RWPE1 (cell line): ENCODE results near the gene PSMD9.

Experiments used
- CTCF ChIA-PET: fragments of 350-600 bp; sonication (Branson Sonifier 250); formaldehyde crosslinking; extraction: SDS; loops from one replicate; lab custom pipeline; 2021; lab: Yijun Ruan, JAX
- POLR2A ChIA-PET: fragments of 400-600 bp; formaldehyde crosslinking; extraction: SDS; loops from one replicate; lab custom pipeline; 2020; ENCODE audit warnings: antibody characterized with exemption; ENCODE audit not compliant: low non-redundant PET; lab: Yijun Ruan, JAX
- DNase-seq: peaks from one replicate; pipeline ENCODE4 v3.0.0; 2012; ENCODE audit warnings: low spot score
- H3K27ac ChIP-seq: fragments of 450-650 bp; 2 replicates; pipeline ENCODE4 v1.5.1; 2017
- TF ChIP-seq, protein P1 (sequence below): fragments of 450-650 bp; conservative IDR thresholded peaks from 2 replicates; pipeline ENCODE4 v1.5.1; 2017; ENCODE audit warnings: low read depth, mild to moderate bottlenecking

Gene PSMD9

GRCh38 chr12:121932176-121932536 is 43.6 kb downstream of the PSMD9 start:
- H3K27ac ChIP-seq, result no peak overlapping the region
- POLR2A ChIA-PET, result no interaction called here
- CTCF ChIA-PET, result no interaction called here

GRCh38 chr12:121932914-121933521 is 44.4 kb downstream of the PSMD9 start:
- DNase-seq, result no peak
- TF ChIP-seq, protein P1, sequence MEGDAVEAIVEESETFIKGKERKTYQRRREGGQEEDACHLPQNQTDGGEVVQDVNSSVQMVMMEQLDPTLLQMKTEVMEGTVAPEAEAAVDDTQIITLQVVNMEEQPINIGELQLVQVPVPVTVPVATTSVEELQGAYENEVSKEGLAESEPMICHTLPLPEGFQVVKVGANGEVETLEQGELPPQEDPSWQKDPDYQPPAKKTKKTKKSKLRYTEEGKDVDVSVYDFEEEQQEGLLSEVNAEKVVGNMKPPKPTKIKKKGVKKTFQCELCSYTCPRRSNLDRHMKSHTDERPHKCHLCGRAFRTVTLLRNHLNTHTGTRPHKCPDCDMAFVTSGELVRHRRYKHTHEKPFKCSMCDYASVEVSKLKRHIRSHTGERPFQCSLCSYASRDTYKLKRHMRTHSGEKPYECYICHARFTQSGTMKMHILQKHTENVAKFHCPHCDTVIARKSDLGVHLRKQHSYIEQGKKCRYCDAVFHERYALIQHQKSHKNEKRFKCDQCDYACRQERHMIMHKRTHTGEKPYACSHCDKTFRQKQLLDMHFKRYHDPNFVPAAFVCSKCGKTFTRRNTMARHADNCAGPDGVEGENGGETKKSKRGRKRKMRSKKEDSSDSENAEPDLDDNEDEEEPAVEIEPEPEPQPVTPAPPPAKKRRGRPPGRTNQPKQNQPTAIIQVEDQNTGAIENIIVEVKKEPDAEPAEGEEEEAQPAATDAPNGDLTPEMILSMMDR, result no peak
- peak overlapping the region; percentile 39 for H3K27ac ChIP-seq
- POLR2A ChIA-PET, result no interaction called here
- CTCF ChIA-PET, result interaction anchor here (0.6 to 0.7 kb wide), 2 partner anchors 9 to 261 kb away, joined by 3 read pairs; no protein-coding TSS in a partner anchor

More at GRCh38 chr12:121932176-121932536, 43.6 kb downstream of the PSMD9 start:
- DNase-seq, result no peak
- TF ChIP-seq, protein P1, result no peak

GRCh38 chr12:121933522-121934308 is 45.1 kb downstream of the PSMD9 start:
- peak overlapping the region; percentile 39 for H3K27ac ChIP-seq
- POLR2A ChIA-PET, result no interaction called here
- CTCF ChIA-PET, result interaction anchor here (0.7 kb wide), 1 partner anchor 262 kb away, joined by 3 read pairs; no protein-coding TSS in a partner anchor
- TF ChIP-seq, protein P1, result no peak
- DNase-seq, result peak; percentile 46

DNA sequence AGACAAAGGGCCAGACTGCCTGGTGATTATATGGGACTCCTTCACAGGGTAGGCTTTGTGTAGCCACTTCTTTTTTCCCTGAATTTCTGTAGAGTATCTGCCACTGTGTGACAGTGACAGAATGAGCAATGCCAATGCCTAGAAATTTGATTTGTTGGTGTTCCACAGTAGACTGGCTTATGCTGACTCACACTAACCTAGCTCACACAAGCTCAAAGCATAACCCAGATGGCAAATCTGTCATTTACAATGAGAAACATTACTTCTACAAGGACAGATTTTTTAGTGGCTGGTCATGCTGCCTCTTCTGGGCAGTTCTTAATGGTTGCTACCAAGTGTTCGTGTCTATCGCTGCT is 45.7 kb downstream of the PSMD9 start:
- H3K27ac ChIP-seq, result peak overlapping the region; percentile 39; the same call in 1 of the 2 replicates
- ChIA-PET CTCF (no interaction called here), POLR2A (no interaction called here)
- no peak for DNase-seq
- TF ChIP-seq, protein P1, result no peak

DNA sequence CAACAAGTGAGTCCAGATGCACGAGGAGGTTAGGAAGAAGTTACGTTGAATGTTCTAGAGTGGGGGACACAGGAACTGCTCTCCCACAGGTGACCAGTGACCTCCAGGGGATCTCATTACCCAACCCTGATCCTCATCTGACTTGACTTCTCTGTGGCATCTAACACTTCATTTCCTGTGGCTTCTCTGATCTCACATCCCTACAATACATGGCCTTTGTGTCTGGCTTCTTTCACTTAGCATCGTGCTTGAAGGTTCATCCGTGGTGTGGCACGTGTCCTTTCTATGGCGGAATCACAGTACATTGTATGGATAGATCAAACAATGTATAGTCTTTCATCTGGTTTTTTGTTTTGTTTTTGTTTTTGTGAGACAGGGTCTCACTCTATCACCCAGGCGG is 49.1 kb downstream of the PSMD9 start:
- DNase-seq, result no peak
- H3K27ac ChIP-seq, result no peak overlapping the region
- POLR2A ChIA-PET, result no interaction called here
- CTCF ChIA-PET, result no interaction called here
- TF ChIP-seq, protein P1, result no peak

DNA sequence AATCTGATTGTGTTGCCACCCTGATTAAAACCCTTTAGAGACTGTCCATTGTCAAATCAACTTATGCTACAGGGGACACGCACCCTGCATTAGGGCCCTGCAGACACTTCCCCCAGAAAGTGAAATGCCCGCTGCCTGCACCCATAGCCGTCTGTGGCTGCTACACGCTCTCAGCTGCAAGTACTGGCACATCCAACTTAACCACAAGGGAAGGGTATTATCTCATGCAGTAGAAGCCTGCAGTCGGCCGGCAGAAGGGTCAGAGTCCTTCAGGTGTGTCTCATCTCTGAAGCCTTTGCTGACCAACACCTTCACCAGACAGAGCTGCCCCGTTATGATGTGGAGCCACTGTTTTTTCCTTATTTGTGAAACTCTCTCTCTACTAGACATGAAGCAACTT is 50.6 kb downstream of the PSMD9 start:
- CTCF ChIA-PET, result no interaction called here
- POLR2A ChIA-PET, result no interaction called here
- H3K27ac ChIP-seq, result peak overlapping the region; percentile 73
- TF ChIP-seq, protein P1, result no peak
- peak; percentile 46 for DNase-seq
